Stimulated activated CD8-positive, alpha-beta memory T cell treated with anti-CD3 and anti-CD28 coated beads, Interleukin-7, amount 100 ng/mL, for 1 hour (primary cell): ENCODE measurements around the gene HECW1.
"Not testable (repeated sequence)": the region's sequence is repeated elsewhere in the genome, so short reads cannot be mapped to it uniquely, and the experiment has no call there.

Experiments
- DNase-seq, 2 donors: peaks; one replicate each; pipeline ENCODE4 v3.0.0-alpha.2; 2020; ENCODE audit warnings: low read depth in 2 of 2

Gene HECW1

GRCh38 chr7:43467846-43468245 lies 355.4 kb downstream of the HECW1 start:
- no peak for DNase-seq

DNA sequence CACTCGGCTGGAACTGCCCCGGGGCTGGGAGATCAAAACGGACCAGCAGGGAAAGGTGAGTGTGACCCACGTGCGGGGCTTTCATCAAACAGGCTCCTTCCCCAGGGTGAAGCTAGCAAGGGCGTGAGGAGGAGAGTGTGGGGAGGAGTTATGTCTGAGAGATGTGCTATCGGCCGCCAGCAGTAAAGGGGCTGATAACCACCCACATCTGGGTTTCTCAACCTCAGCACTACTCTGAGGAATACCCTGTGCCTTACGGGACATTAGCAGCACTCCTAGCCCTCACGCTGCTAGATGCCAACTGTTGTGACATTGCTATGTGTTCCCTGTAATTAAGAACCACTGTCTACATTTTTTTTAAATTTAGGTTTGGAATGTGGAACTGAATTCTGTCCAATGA lies 356.6 kb downstream of the HECW1 start:
- DNase-seq, result no peak

DNA sequence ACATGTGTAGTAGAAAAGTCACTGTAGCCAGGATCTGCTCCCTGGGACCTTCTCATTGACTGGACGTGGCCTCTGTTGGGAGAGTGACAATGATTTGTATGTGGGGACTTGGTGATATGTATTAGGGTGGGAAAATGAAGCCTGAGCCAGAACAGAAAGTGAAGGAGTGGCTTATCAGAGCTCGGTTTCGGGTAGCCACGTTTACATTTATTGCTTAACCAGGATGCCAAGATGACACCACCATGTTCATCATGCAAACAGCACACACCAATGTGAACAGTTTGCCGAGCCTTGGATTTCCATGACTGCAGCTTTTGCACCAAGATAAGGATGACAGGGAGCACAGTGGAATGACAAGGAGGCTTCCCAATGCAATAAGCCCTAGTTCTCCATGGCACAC lies 357.7 kb downstream of the HECW1 start:
- DNase-seq, result no peak

GRCh38 chr7:43475983-43476382 lies 363.5 kb downstream of the HECW1 start:
- no peak for DNase-seq

DNA sequence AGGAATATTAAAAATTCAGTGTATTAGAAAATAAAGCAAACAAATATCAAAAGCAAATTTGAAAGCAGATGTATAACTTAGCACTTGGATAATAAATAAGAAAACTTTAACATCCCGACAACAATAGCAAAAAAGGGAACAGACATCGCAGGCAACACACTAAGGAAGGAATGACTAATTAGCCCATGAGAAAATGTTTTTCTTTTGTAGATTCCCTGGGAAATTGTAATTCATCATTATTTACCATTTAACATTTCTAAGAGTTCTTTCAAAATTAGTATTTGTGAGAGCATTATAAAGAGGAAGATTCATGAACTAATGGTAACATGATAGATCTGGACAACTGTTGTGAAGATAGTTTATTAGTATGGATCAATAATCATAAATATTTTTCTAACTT lies 364.4 kb downstream of the HECW1 start:
- DNase-seq, result no peak

- DNase-seq, result no peak
Observed at GRCh38 chr7:43479042-43479441, 366.6 kb downstream of the HECW1 start.

DNA sequence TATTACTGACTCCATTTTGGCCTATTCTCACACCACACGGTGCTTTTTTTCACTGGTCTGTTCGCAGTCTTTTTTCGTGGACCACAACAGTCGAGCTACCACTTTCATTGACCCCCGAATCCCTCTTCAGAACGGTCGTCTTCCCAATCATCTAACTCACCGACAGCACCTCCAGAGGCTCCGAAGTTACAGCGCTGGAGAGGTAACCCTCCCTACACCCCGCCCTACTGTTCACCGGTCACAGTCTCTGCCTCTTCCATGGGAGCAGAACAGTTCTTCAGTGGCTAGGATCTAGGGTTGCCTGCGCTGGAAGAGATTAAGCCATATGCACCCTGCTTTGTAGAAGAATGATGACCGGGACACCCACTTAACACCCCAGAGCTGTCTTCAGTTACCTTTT lies 367.1 kb downstream of the HECW1 start:
- no peak for DNase-seq

- DNase-seq, result no peak
Observed at GRCh38 chr7:43480581-43480980, 368.1 kb downstream of the HECW1 start.

- no peak for DNase-seq
Observed at GRCh38 chr7:43481902-43482678, 369.6 kb downstream of the HECW1 start.

DNA sequence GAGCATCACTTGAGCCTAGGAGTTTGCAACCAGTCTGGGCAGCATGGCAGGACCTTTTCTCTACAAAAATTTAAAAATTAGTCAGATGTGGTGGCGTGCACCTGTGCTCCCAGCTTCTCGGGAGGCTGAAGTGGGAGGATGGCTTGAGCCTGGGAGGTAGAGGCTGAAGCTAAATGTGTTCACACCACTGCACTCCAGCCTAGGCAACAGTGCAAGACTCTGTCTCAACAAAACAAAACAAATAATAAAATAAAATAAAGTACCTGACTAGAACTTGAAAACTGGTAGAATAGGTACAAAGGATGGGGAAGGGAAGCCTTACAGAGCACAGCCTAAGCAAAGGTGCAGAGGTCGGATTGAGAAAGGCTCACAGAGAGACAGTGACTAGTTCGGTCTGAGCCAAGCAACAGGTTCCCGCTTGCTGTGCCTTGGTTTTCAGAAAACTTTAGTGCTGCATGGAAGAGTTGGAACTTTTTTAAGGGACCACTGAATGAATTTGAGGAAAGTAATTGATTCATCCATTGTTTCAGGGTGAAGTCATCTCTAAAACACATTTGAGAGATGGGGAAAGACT lies 370.3 kb downstream of the HECW1 start:
- DNase-seq, result no peak

GRCh38 chr7:43484678-43485395 lies 372.4 kb downstream of the HECW1 start:
- DNase-seq, result no peak

GRCh38 chr7:43485580-43485979 lies 373.1 kb downstream of the HECW1 start:
- no peak for DNase-seq

GRCh38 chr7:43486008-43486407 lies 373.6 kb downstream of the HECW1 start:
- DNase-seq, result not testable (repeated sequence)

- DNase-seq, result no peak
Observed at GRCh38 chr7:43486634-43487033, 374.2 kb downstream of the HECW1 start.

- DNase-seq, result no peak
Observed at GRCh38 chr7:43487731-43488073, 375.3 kb downstream of the HECW1 start.

GRCh38 chr7:43489257-43489656 lies 376.8 kb downstream of the HECW1 start:
- DNase-seq, result no peak

GRCh38 chr7:43490016-43490415 lies 377.6 kb downstream of the HECW1 start:
- DNase-seq, result no peak

- no peak for DNase-seq
Observed at GRCh38 chr7:43491123-43491522, 378.7 kb downstream of the HECW1 start.

DNA sequence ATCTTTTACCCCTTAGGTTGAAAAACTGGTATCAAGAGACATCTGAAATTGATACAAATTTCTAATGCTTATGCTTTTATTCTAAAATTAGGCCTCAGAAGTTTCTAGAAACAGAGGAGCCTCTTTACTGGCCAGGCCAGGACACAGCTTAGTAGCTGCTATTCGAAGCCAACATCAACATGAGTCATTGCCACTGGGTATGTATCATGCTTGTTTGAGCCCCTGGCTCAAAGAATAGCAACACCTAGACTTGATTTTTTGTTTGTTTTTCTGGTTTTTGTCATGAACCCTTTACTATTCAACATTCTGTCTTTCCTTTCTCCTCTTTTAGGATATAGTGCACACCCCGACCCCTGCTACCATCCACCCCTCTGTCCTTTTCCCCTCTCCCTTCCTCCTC lies 379.5 kb downstream of the HECW1 start:
- DNase-seq, result no peak

DNA sequence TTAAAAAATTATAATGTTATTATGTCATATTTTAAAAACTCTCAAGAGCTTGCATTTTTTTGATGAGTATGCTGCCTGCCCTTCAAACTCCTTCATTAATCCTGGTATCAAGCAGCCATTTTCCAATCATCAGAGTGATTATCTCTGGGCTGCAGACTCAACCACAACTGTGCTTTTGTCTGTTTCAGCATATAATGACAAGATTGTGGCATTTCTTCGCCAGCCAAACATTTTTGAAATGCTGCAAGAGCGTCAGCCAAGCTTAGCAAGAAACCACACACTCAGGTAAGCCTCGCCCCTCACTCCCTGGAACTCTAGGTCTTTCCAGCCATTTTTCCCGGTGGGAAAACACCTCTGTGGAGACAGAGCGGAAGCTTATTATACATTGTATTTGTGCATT lies 380.4 kb downstream of the HECW1 start:
- no peak for DNase-seq

- no peak for DNase-seq
Observed at GRCh38 chr7:43495572-43495971, 383.1 kb downstream of the HECW1 start.

DNA sequence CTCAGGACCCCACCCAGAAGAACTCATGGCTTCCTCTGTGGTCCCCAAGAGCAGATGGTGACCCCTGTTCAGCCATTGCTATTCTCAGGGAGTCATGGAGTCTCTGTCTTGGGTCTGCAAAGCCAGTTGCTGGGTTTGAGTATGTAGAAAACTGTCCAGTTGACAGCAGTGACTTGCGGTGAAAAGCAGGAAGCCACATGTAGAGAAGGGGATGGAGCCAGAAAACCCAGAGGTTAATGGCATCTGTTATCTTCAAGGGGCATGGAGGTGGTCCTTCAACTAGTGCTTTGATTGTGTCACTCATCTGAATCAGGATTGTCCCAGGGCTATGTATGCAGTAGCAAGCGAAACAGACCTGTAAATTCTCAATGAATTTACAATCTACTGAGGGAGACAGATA lies 384.1 kb downstream of the HECW1 start:
- no peak for DNase-seq

GRCh38 chr7:43501870-43502269 lies 389.4 kb downstream of the HECW1 start:
- no peak for DNase-seq
